Measurements from ENCODE around the gene CNTN1. TPM values are rescaled to one million over a fixed set of nuclear protein-coding genes. Genes with fewer than 3 reads are reported as not detected.

Gene CNTN1
- total RNA-seq, 1 experiment from 2014 or later = 6.5 TPM

- no peak overlapping the region for H2BK12ac ChIP-seq (ENCODE audit: insufficient read length, low read depth, low read length)
- no peak for TF ChIP-seq CTCF (conservative IDR thresholded peaks at IDR 0.05)
- H2AK5ac ChIP-seq (ENCODE audit: insufficient read length, low read length) = no peak overlapping the region
- Mint-ChIP-seq H3K4me3 (no peak overlapping the region), H3K4me1 (no peaks in the 10 kb centered on the region), H3K36me3 (ENCODE audit: insufficient read depth in 1 of 3, low read depth in 3 of 3) (peaks cover 0 to 2% (median 0%) of the 10 kb centered on the region in 3 experiments; a peak in 2 of 7 replicates), H3K27me3 (ENCODE audit: low read depth) (no peaks in the 10 kb centered on the region; the same call in 1 of the 2 replicates), H3K27ac (no peak overlapping the region), H3K9me3 (no peaks in the 10 kb centered on the region)
- no CpG with 5 or more reads among the region's 1 CpG for WGBS (ENCODE audit: extremely low coverage, insufficient read length, low lambda C conversion rate)
- no peaks in the 10 kb centered on the region for H3K4me1 ChIP-seq (ENCODE audit: insufficient read depth, low read length)
- H2AFZ ChIP-seq (ENCODE audit: low read length) = no peak overlapping the region
- H3K4me2 ChIP-seq (ENCODE audit: insufficient read depth, insufficient read length, low read length) = no peak overlapping the region
- no peaks in the 10 kb centered on the region for H3K79me1 ChIP-seq (ENCODE audit: insufficient read depth, low read depth, low read length, poor library complexity, severe bottlenecking)
- no peak overlapping the region for H3K9ac ChIP-seq (ENCODE audit: extremely low read depth, insufficient read length, low read length)
- no peak overlapping the region for H3K14ac ChIP-seq (ENCODE audit: insufficient read depth, low read length)
- no peaks in the 10 kb centered on the region for H4K20me1 ChIP-seq (ENCODE audit: control insufficient read depth, insufficient read depth, insufficient read length)
- no peaks in the 10 kb centered on the region for H3K23me2 ChIP-seq (ENCODE audit: insufficient read length, low read depth, low read length, poor library complexity, severe bottlenecking)
- no peaks in the 10 kb centered on the region for H3K27me3 ChIP-seq (ENCODE audit: insufficient read depth, low read length)
- H4K91ac ChIP-seq (ENCODE audit: insufficient read length, low read depth, low read length) = no peak overlapping the region
- no peaks in the 10 kb centered on the region for H3K79me2 ChIP-seq (ENCODE audit: insufficient read depth, low read length)
- no peak overlapping the region for H3K27ac ChIP-seq (ENCODE audit: insufficient read length, low read depth, low read length)
- H2BK20ac ChIP-seq (ENCODE audit: low read depth, low read length, poor library complexity, severe bottlenecking) = no peak overlapping the region
- no peak overlapping the region for H3K4ac ChIP-seq (ENCODE audit: low read depth, low read length)
- no peak overlapping the region for H3T11ph ChIP-seq (ENCODE audit: low read length)
- no peak overlapping the region for H3K23ac ChIP-seq (ENCODE audit: insufficient read length, low read depth, low read length)
- no peak overlapping the region for H2BK5ac ChIP-seq (ENCODE audit: insufficient read length, low read length)
- no peaks in the 10 kb centered on the region for H3K9me3 ChIP-seq (ENCODE audit: control insufficient read depth, low read depth, low read length)
- no peak overlapping the region for H2BK120ac ChIP-seq (ENCODE audit: low read depth, low read length, poor library complexity, severe bottlenecking)
- no peak overlapping the region for H2BK15ac ChIP-seq (ENCODE audit: low read depth, low read length)
- H4K8ac ChIP-seq (replicated peaks; ENCODE audit: insufficient read length, low read depth, low read length) = no peak overlapping the region
- DNase-seq = no peak
- no peak overlapping the region for H3K18ac ChIP-seq (ENCODE audit: insufficient read length, low read depth, low read length)
- H3K56ac ChIP-seq (ENCODE audit: insufficient read length, low read depth, low read length) = no peak overlapping the region
- no peak overlapping the region for H4K5ac ChIP-seq (ENCODE audit: insufficient read length, low read depth, low read length)
Measured at GRCh38 chr12:41045509-41045908, 353.3 kb downstream of the CNTN1 start.

Measured in H9 (cell line).